ENCODE data around the gene SGPL1. TPM values are rescaled to one million over a fixed set of nuclear protein-coding genes. Genes with fewer than 3 reads are reported as not detected.

The SGPL1 gene
- total RNA-seq, 1 experiment from 2014 or later: 69.4 TPM

GRCh38 chr10:70910486-70911341 is 95.0 kb downstream of the SGPL1 start:
- no peaks in the 10 kb centered on the region for H3K9me2 ChIP-seq (ENCODE audit: insufficient read depth)
- BruUV-seq (replicated peaks): no TSS peak

More at GRCh38 chr10:70910486-70911341, 95.0 kb downstream of the SGPL1 start:
- H3K9ac ChIP-seq (ENCODE audit: low read length): no peak overlapping the region
- no peaks in the 10 kb centered on the region for H4K20me1 ChIP-seq (ENCODE audit: insufficient read depth)
- ChIA-PET RAD21 (ENCODE audit: low non-redundant PET in 1 of 2, low total read pairs in 2 of 2, uncharacterized antibody in 2 of 2, unreplicated experiment in 2 of 2) (no interaction called here), CTCF (no interaction called here), POLR2A (no interaction called here)
- no peak overlapping the region for H2AFZ ChIP-seq (ENCODE audit: low read depth, low read length, poor library complexity, severe bottlenecking)
- no peak overlapping the region for H3K27ac ChIP-seq (ENCODE audit: low read depth, low read length)
- no peak for DNase-seq (ENCODE audit: low read depth, low spot score)
- no peaks in the 10 kb centered on the region for H3K9me3 ChIP-seq (ENCODE audit: control insufficient read depth in 1 of 2, insufficient read depth in 1 of 2, low read depth in 1 of 2, low read length in 2 of 2)
- H3K4me1 ChIP-seq (ENCODE audit: control insufficient read depth in 1 of 2, insufficient read depth in 2 of 2, low read length in 2 of 2): no peaks in the 10 kb centered on the region
- H3K4me3 ChIP-seq (replicated peaks in 1 of 2; ENCODE audit: low read depth in 1 of 2, low read length in 2 of 2): no peak overlapping the region
- H3K4me2 ChIP-seq (ENCODE audit: low read length): no peak overlapping the region
- ATAC-seq: no peak
- intact Hi-C loops (cut with micrococcal nuclease): no loop called here
- peaks cover 1% of the 10 kb centered on the region; the same call in 1 of the 2 replicates for H3K27me3 ChIP-seq (ENCODE audit: insufficient read depth, low read length)
- no peaks in the 10 kb centered on the region for H3K36me3 ChIP-seq (ENCODE audit: control insufficient read depth in 1 of 2, insufficient read depth in 2 of 2, low read length in 2 of 2)
- no peak for TF ChIP-seq RAD21 (IDR thresholded peaks at IDR 0.05; ENCODE audit: low read depth)
- no peak for TF ChIP-seq ZBTB33 (IDR thresholded peaks at IDR 0.05; ENCODE audit: extremely low read depth, insufficient replicate concordance, low read length)
- no peak for TF ChIP-seq SRF (IDR thresholded peaks at IDR 0.05; ENCODE audit: low read depth)
- no peak for TF ChIP-seq SP1 (IDR thresholded peaks at IDR 0.05; ENCODE audit: low read depth)
- TF ChIP-seq SIN3A (IDR thresholded peaks at IDR 0.05; ENCODE audit: low read depth): no peak
- TF ChIP-seq CEBPB (IDR thresholded peaks at IDR 0.05; ENCODE audit: low read depth): no peak
- TF ChIP-seq, protein P1, sequence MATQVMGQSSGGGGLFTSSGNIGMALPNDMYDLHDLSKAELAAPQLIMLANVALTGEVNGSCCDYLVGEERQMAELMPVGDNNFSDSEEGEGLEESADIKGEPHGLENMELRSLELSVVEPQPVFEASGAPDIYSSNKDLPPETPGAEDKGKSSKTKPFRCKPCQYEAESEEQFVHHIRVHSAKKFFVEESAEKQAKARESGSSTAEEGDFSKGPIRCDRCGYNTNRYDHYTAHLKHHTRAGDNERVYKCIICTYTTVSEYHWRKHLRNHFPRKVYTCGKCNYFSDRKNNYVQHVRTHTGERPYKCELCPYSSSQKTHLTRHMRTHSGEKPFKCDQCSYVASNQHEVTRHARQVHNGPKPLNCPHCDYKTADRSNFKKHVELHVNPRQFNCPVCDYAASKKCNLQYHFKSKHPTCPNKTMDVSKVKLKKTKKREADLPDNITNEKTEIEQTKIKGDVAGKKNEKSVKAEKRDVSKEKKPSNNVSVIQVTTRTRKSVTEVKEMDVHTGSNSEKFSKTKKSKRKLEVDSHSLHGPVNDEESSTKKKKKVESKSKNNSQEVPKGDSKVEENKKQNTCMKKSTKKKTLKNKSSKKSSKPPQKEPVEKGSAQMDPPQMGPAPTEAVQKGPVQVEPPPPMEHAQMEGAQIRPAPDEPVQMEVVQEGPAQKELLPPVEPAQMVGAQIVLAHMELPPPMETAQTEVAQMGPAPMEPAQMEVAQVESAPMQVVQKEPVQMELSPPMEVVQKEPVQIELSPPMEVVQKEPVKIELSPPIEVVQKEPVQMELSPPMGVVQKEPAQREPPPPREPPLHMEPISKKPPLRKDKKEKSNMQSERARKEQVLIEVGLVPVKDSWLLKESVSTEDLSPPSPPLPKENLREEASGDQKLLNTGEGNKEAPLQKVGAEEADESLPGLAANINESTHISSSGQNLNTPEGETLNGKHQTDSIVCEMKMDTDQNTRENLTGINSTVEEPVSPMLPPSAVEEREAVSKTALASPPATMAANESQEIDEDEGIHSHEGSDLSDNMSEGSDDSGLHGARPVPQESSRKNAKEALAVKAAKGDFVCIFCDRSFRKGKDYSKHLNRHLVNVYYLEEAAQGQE (IDR thresholded peaks at IDR 0.05; ENCODE audit: low read depth): no peak
- TF ChIP-seq, protein P2, sequence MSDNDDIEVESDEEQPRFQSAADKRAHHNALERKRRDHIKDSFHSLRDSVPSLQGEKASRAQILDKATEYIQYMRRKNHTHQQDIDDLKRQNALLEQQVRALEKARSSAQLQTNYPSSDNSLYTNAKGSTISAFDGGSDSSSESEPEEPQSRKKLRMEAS (IDR thresholded peaks at IDR 0.05): no peak
- no peak for TF ChIP-seq POLR2A (IDR thresholded peaks at IDR 0.05; ENCODE audit: borderline replicate concordance, extremely low read depth, insufficient read depth, insufficient read length)
- TF ChIP-seq POLR2AphosphoS5 (IDR thresholded peaks at IDR 0.05; ENCODE audit: low read depth, low read length): no peak
- no peak for TF ChIP-seq ELF1 (IDR thresholded peaks at IDR 0.05; ENCODE audit: borderline replicate concordance, low read depth)
- no peak for TF ChIP-seq YY1 (IDR thresholded peaks at IDR 0.05; ENCODE audit: extremely low read depth, insufficient replicate concordance, low read depth, low read length)
- H3K79me2 ChIP-seq (ENCODE audit: insufficient read depth, low read length): no peaks in the 10 kb centered on the region

Measured in HCT116 (cell line).